HEK293 (cell line): ENCODE measurements around the gene SERPINB6.

ENCODE experiments used
- CTCF ChIA-PET: fragments of 350-600 bp; formaldehyde crosslinking; extraction: SDS; loops from one replicate; lab custom pipeline; 2021; ENCODE audit warnings: antibody characterized with exemption; lab: Yijun Ruan, JAX
- POLR2A ChIA-PET: fragments of 300-600 bp; formaldehyde crosslinking; extraction: SDS; loops from one replicate; lab custom pipeline; 2020; ENCODE audit warnings: antibody characterized with exemption, inconsistent platforms; lab: Yijun Ruan, JAX
- H3K27ac ChIP-seq: fragments of 200-500 bp; sonication (Bioruptor generic); 2 replicates; pipeline ENCODE4 v1.5.1; 2014; ENCODE audit warnings: low read depth, low read length, control low read depth, inconsistent platforms; ENCODE audit errors: extremely low read depth
- H3K36me3 ChIP-seq, 2 experiments: fragments of 200-500 bp in 1 of 2; sonication (Bioruptor generic) in 1 of 2; 1 replicate in 1 of 2; 2 replicates in 1 of 2; pipeline ENCODE4 v1.5.1; 2014 to 2017; ENCODE audit warnings: inconsistent platforms in 2 of 2, low read length in 2 of 2; ENCODE audit not compliant: control insufficient read depth in 2 of 2, insufficient read depth in 1 of 2
- H3K4me1 ChIP-seq: fragments of 200-500 bp; sonication (Bioruptor generic); 2 replicates; pipeline ENCODE4 v1.5.1; 2014; ENCODE audit warnings: mild to moderate bottlenecking, low read length, inconsistent platforms; ENCODE audit not compliant: control insufficient read depth, insufficient read depth
- H3K4me3 ChIP-seq: 2 replicates; pipeline ENCODE4 v1.5.1; 2011; ENCODE audit warnings: low read depth, mild to moderate bottlenecking, control low read depth, low read length, moderate library complexity
- H3K9me3 ChIP-seq: fragments of 200-500 bp; sonication (Bioruptor generic); 2 replicates; pipeline ENCODE4 v1.5.1; 2014; ENCODE audit warnings: low read depth, low read length, inconsistent platforms; ENCODE audit not compliant: control insufficient read depth, insufficient read depth
- BCL11B ChIP-seq: fragments of 450-650 bp; formaldehyde crosslinking; IDR thresholded peaks from 2 replicates; pipeline ENCODE4 v1.5.1; 2016; ENCODE audit warnings: low read depth, missing biosample characterization, missing genetic modification characterization
- INSM2 ChIP-seq: fragments of 450-650 bp; formaldehyde crosslinking; IDR thresholded peaks from 2 replicates; pipeline ENCODE4 v1.5.1; 2016; ENCODE audit warnings: missing biosample characterization, missing genetic modification characterization
- OVOL3 ChIP-seq: fragments of 450-650 bp; formaldehyde crosslinking; IDR thresholded peaks from 2 replicates; pipeline ENCODE4 v1.5.1; 2016; ENCODE audit warnings: missing biosample characterization, missing genetic modification characterization
- ZBTB1 ChIP-seq: fragments of 450-650 bp; formaldehyde crosslinking; IDR thresholded peaks from 2 replicates; pipeline ENCODE4 v1.5.1; 2016; ENCODE audit warnings: missing biosample characterization, missing genetic modification characterization
- ZBTB6 ChIP-seq: fragments of 450-650 bp; formaldehyde crosslinking; IDR thresholded peaks from 2 replicates; pipeline ENCODE4 v1.5.1; 2017; ENCODE audit warnings: missing biosample characterization, missing genetic modification characterization
- ZFHX2 ChIP-seq: fragments of 450-650 bp; formaldehyde crosslinking; conservative IDR thresholded peaks from 2 replicates; pipeline ENCODE4 v1.5.1; 2016; ENCODE audit warnings: missing biosample characterization, missing genetic modification characterization
- ZNF146 ChIP-seq: fragments of 450-650 bp; formaldehyde crosslinking; IDR thresholded peaks from 2 replicates; pipeline ENCODE4 v1.5.1; 2016; ENCODE audit warnings: missing biosample characterization, missing genetic modification characterization
- ZNF184 ChIP-seq: fragments of 450-650 bp; IDR thresholded peaks from 2 replicates; pipeline ENCODE4 v1.5.1; 2018; ENCODE audit warnings: missing biosample characterization, mild to moderate bottlenecking, missing genetic modification characterization
- ZNF24 ChIP-seq: fragments of 450-650 bp; formaldehyde crosslinking; IDR thresholded peaks from 2 replicates; pipeline ENCODE4 v1.5.1; 2016; ENCODE audit warnings: missing biosample characterization, missing genetic modification characterization
- ZNF341 ChIP-seq: fragments of 450-650 bp; formaldehyde crosslinking; IDR thresholded peaks from 2 replicates; pipeline ENCODE4; 2016; ENCODE audit warnings: low read depth, missing biosample characterization, missing genetic modification characterization
- ZNF433 ChIP-seq: fragments of 450-650 bp; formaldehyde crosslinking; IDR thresholded peaks from 2 replicates; pipeline ENCODE4 v1.5.1; 2016; ENCODE audit warnings: missing biosample characterization, missing genetic modification characterization, low read depth
- ZNF558 ChIP-seq: fragments of 450-650 bp; formaldehyde crosslinking; IDR thresholded peaks from 2 replicates; pipeline ENCODE4 v1.5.1; 2016; ENCODE audit warnings: missing biosample characterization, missing genetic modification characterization
- ZNF561 ChIP-seq: fragments of 450-650 bp; IDR thresholded peaks from 2 replicates; pipeline ENCODE4 v1.5.1; 2018; ENCODE audit warnings: missing biosample characterization, missing genetic modification characterization, borderline replicate concordance
- ZNF660 ChIP-seq: fragments of 450-650 bp; IDR thresholded peaks from 2 replicates; pipeline ENCODE4 v1.5.1; 2018; ENCODE audit warnings: missing biosample characterization, mild to moderate bottlenecking, missing genetic modification characterization
- ZNF677 ChIP-seq: fragments of 450-650 bp; IDR thresholded peaks from 2 replicates; pipeline ENCODE4 v1.5.0; 2018; ENCODE audit warnings: missing biosample characterization, mild to moderate bottlenecking, missing genetic modification characterization, moderate library complexity
- ZNF707 ChIP-seq: fragments of 450-650 bp; formaldehyde crosslinking; IDR thresholded peaks from 2 replicates; pipeline ENCODE4 v1.5.1; 2016; ENCODE audit warnings: missing biosample characterization, missing genetic modification characterization
- ZNF792 ChIP-seq: fragments of 450-650 bp; formaldehyde crosslinking; IDR thresholded peaks from 2 replicates; pipeline ENCODE4 v1.5.1; 2016; ENCODE audit warnings: missing biosample characterization, missing genetic modification characterization
- TF ChIP-seq, protein P1 (sequence below): fragments of 450-650 bp; formaldehyde crosslinking; IDR thresholded peaks from 2 replicates; pipeline ENCODE4 v1.5.1; 2016; ENCODE audit warnings: missing biosample characterization, missing genetic modification characterization
- TF ChIP-seq, protein P2 (sequence below): fragments of 450-650 bp; IDR thresholded peaks from 2 replicates; pipeline ENCODE4 v1.5.1; 2018; ENCODE audit warnings: missing biosample characterization, mild to moderate bottlenecking, missing genetic modification characterization
- TF ChIP-seq, protein P3 (sequence below): fragments of 450-650 bp; formaldehyde crosslinking; IDR thresholded peaks from 2 replicates; pipeline ENCODE4 v1.5.1; 2016; ENCODE audit warnings: missing biosample characterization, missing genetic modification characterization, borderline replicate concordance

Gene SERPINB6

GRCh38 chr6:3011158-3011557 lies 39.8 kb upstream of the SERPINB6 start:
- ChIA-PET CTCF (interaction anchor here (0.6 to 1.5 kb wide), 3 partner anchors 10 to 110 kb away, joined by 3 to 4 read pairs (median 3); no protein-coding TSS in a partner anchor), POLR2A (interaction anchor here (1.0 kb wide), 1 partner anchor 13 kb away, joined by 3 read pairs; no protein-coding TSS in a partner anchor)
- Histone ChIP-seq H3K4me1 (no peaks in the 10 kb centered on the region), H3K36me3 (peaks cover 0 to 77% of the 10 kb centered on the region in 2 experiments; a peak in 2 of 3 replicates), H3K9me3 (no peaks in the 10 kb centered on the region), H3K27ac (no peak overlapping the region), H3K4me3 (no peak overlapping the region)
- TF ChIP-seq ZNF660 (tag by site-specific recombination) (no peak), ZBTB1 (tag by site-specific recombination) (no peak), ZNF184 (tag by site-specific recombination) (no peak), ZNF146 (tag by site-specific recombination) (no peak), OVOL3 (tag by site-specific recombination) (no peak), ZNF792 (tag by site-specific recombination) (no peak), INSM2 (tag by site-specific recombination) (no peak), ZFHX2 (tag by site-specific recombination) (no peak), ZNF558 (tag by site-specific recombination) (no peak), ZNF433 (no peak), ZBTB6 (tag by site-specific recombination) (no peak), BCL11B (tag by site-specific recombination) (no peak), ZNF561 (no peak), ZNF707 (no peak), ZNF341 (tag by site-specific recombination) (no peak), ZNF24 (tag by site-specific recombination) (no peak), ZNF677 (tag by site-specific recombination) (no peak)
- TF ChIP-seq, protein P1, sequence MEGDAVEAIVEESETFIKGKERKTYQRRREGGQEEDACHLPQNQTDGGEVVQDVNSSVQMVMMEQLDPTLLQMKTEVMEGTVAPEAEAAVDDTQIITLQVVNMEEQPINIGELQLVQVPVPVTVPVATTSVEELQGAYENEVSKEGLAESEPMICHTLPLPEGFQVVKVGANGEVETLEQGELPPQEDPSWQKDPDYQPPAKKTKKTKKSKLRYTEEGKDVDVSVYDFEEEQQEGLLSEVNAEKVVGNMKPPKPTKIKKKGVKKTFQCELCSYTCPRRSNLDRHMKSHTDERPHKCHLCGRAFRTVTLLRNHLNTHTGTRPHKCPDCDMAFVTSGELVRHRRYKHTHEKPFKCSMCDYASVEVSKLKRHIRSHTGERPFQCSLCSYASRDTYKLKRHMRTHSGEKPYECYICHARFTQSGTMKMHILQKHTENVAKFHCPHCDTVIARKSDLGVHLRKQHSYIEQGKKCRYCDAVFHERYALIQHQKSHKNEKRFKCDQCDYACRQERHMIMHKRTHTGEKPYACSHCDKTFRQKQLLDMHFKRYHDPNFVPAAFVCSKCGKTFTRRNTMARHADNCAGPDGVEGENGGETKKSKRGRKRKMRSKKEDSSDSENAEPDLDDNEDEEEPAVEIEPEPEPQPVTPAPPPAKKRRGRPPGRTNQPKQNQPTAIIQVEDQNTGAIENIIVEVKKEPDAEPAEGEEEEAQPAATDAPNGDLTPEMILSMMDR = no peak
- TF ChIP-seq, protein P2, sequence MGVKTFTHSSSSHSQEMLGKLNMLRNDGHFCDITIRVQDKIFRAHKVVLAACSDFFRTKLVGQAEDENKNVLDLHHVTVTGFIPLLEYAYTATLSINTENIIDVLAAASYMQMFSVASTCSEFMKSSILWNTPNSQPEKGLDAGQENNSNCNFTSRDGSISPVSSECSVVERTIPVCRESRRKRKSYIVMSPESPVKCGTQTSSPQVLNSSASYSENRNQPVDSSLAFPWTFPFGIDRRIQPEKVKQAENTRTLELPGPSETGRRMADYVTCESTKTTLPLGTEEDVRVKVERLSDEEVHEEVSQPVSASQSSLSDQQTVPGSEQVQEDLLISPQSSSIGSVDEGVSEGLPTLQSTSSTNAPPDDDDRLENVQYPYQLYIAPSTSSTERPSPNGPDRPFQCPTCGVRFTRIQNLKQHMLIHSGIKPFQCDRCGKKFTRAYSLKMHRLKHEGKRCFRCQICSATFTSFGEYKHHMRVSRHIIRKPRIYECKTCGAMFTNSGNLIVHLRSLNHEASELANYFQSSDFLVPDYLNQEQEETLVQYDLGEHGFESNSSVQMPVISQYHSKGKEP (tag by site-specific recombination) = no peak
- TF ChIP-seq, protein P3, sequence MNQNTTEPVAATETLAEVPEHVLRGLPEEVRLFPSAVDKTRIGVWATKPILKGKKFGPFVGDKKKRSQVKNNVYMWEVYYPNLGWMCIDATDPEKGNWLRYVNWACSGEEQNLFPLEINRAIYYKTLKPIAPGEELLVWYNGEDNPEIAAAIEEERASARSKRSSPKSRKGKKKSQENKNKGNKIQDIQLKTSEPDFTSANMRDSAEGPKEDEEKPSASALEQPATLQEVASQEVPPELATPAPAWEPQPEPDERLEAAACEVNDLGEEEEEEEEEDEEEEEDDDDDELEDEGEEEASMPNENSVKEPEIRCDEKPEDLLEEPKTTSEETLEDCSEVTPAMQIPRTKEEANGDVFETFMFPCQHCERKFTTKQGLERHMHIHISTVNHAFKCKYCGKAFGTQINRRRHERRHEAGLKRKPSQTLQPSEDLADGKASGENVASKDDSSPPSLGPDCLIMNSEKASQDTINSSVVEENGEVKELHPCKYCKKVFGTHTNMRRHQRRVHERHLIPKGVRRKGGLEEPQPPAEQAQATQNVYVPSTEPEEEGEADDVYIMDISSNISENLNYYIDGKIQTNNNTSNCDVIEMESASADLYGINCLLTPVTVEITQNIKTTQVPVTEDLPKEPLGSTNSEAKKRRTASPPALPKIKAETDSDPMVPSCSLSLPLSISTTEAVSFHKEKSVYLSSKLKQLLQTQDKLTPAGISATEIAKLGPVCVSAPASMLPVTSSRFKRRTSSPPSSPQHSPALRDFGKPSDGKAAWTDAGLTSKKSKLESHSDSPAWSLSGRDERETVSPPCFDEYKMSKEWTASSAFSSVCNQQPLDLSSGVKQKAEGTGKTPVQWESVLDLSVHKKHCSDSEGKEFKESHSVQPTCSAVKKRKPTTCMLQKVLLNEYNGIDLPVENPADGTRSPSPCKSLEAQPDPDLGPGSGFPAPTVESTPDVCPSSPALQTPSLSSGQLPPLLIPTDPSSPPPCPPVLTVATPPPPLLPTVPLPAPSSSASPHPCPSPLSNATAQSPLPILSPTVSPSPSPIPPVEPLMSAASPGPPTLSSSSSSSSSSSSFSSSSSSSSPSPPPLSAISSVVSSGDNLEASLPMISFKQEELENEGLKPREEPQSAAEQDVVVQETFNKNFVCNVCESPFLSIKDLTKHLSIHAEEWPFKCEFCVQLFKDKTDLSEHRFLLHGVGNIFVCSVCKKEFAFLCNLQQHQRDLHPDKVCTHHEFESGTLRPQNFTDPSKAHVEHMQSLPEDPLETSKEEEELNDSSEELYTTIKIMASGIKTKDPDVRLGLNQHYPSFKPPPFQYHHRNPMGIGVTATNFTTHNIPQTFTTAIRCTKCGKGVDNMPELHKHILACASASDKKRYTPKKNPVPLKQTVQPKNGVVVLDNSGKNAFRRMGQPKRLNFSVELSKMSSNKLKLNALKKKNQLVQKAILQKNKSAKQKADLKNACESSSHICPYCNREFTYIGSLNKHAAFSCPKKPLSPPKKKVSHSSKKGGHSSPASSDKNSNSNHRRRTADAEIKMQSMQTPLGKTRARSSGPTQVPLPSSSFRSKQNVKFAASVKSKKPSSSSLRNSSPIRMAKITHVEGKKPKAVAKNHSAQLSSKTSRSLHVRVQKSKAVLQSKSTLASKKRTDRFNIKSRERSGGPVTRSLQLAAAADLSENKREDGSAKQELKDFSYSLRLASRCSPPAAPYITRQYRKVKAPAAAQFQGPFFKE (tag by site-specific recombination) = no peak
